Activated CD8-positive, alpha-beta T cell treated with anti-CD3 and anti-CD28 coated beads for 36 hours (primary cell): ENCODE measurements around the gene PLD6. TPM values are rescaled to one million over a fixed set of nuclear protein-coding genes. Genes with fewer than 3 reads are reported as not detected.

Experiments
- ATAC-seq: fragments of 200-7000 bp; cut with Tn5 transposase; one replicate; pipeline ENCODE4 v1.10.0; 2021; ENCODE audit warnings: mild to moderate bottlenecking, moderate library complexity
- CTCF ChIA-PET: fragments of 350-600 bp; sonication (Branson Sonifier 250); formaldehyde crosslinking; loops from one replicate; lab custom pipeline; 2021; ENCODE audit warnings: antibody characterized with exemption; lab: Charles Lee
- POLR2A ChIA-PET: fragments of 350-600 bp; sonication (Branson Sonifier 250); formaldehyde crosslinking; loops from one replicate; lab custom pipeline; 2021; ENCODE audit warnings: antibody characterized with exemption; lab: Charles Lee
- DNase-seq: peaks from one replicate; pipeline ENCODE4 v3.0.0-alpha.2; 2020
- H3K27ac Mint-ChIP-seq: one replicate; pipeline ENCODE4 v1.8.0; 2021; ENCODE audit warnings: mild to moderate bottlenecking, mixed read lengths
- H3K27me3 Mint-ChIP-seq: one replicate; pipeline ENCODE4 v1.8.0; 2021; ENCODE audit warnings: mixed read lengths
- H3K36me3 Mint-ChIP-seq: one replicate; pipeline ENCODE4 v1.8.0; 2021; ENCODE audit warnings: low read depth, mixed read lengths
- H3K4me1 Mint-ChIP-seq: one replicate; pipeline ENCODE4 v1.8.0; 2021; ENCODE audit warnings: low read depth, mixed read lengths
- H3K4me3 Mint-ChIP-seq: one replicate; pipeline ENCODE4 v1.8.0; 2021; ENCODE audit warnings: mild to moderate bottlenecking, moderate library complexity, mixed read lengths
- H3K9me3 Mint-ChIP-seq: one replicate; pipeline ENCODE4 v1.8.0; 2021; ENCODE audit warnings: mixed read lengths
- CTCF ChIP-seq: fragments of 200-600 bp; IDR thresholded peaks from one replicate; pipeline ENCODE4 v1.8.0; 2022; ENCODE audit warnings: antibody characterized with exemption, mild to moderate bottlenecking
- intact Hi-C: fragments of 100-400 bp; cut with micrococcal nuclease; formaldehyde crosslinking; loops from one replicate; pipeline ENCODE4 v1.10.0; 2022
- total RNA-seq, 2 experiments: library from RNA; stranded (reverse); gene quantifications; one replicate each; pipeline ENCODE4 v1.2.3, GENCODE V29; 2021

PLD6 gene
- total RNA-seq, 2 experiments from 2014 or later = 6.1 to 6.2 TPM

GRCh38 chr17:17203173-17203730 is 2.9 kb downstream of the PLD6 start:
- H3K27me3 Mint-ChIP-seq = no peaks in the 10 kb centered on the region
- H3K36me3 Mint-ChIP-seq = peaks cover 28% of the 10 kb centered on the region
- no peak overlapping the region for H3K4me3 Mint-ChIP-seq
- intact Hi-C loops = no loop called here
- H3K4me1 Mint-ChIP-seq = peaks cover 26% of the 10 kb centered on the region
- DNase-seq (no peak), ATAC-seq (no peak)
- TF ChIP-seq CTCF = no peak
- CTCF ChIA-PET = no interaction called here
- H3K27ac Mint-ChIP-seq = no peak overlapping the region
- POLR2A ChIA-PET = no interaction called here
- no peaks in the 10 kb centered on the region for H3K9me3 Mint-ChIP-seq

GRCh38 chr17:17201907-17202306 is 4.2 kb downstream of the PLD6 start:
- ATAC-seq (no peak), DNase-seq (no peak)
- ChIA-PET CTCF (interaction anchor here (0.9 to 1.2 kb wide), 2 partner anchors 10 to 21 kb away, joined by 3 read pairs; no protein-coding TSS in a partner anchor), POLR2A (interaction anchor here (1.2 kb wide), 1 partner anchor 10 kb away, joined by 4 read pairs; no protein-coding TSS in a partner anchor)
- TF ChIP-seq CTCF = no peak
- H3K9me3 Mint-ChIP-seq = no peaks in the 10 kb centered on the region
- peaks cover 28% of the 10 kb centered on the region for H3K36me3 Mint-ChIP-seq
- no peaks in the 10 kb centered on the region for H3K27me3 Mint-ChIP-seq
- no peak overlapping the region for H3K4me3 Mint-ChIP-seq
- no peak overlapping the region for H3K27ac Mint-ChIP-seq
- intact Hi-C loops = no loop called here
- H3K4me1 Mint-ChIP-seq = peaks cover 31% of the 10 kb centered on the region

- ChIA-PET CTCF (interaction anchor here (0.7 to 1.2 kb wide), 3 partner anchors 10 to 20 kb away, joined by 3 read pairs; no protein-coding TSS in a partner anchor), POLR2A (interaction anchor here (0.6 to 1.4 kb wide), 2 partner anchors 10 to 21 kb away, joined by 3 read pairs; no protein-coding TSS in a partner anchor)
- intact Hi-C loops = no loop called here
- H3K4me1 Mint-ChIP-seq = peaks cover 28% of the 10 kb centered on the region
- ATAC-seq = no peak
- TF ChIP-seq CTCF = no peak
- no peak for DNase-seq
- no peak overlapping the region for H3K27ac Mint-ChIP-seq
- H3K27me3 Mint-ChIP-seq = no peaks in the 10 kb centered on the region
- H3K36me3 Mint-ChIP-seq = peaks cover 28% of the 10 kb centered on the region
- no peak overlapping the region for H3K4me3 Mint-ChIP-seq
- H3K9me3 Mint-ChIP-seq = no peaks in the 10 kb centered on the region
Measured at GRCh38 chr17:17201271-17201670, 4.9 kb downstream of the PLD6 start.

GRCh38 chr17:17200831-17201230 is 5.3 kb downstream of the PLD6 start:
- ChIA-PET POLR2A (interaction anchor here (0.6 to 1.4 kb wide), 5 partner anchors 10 to 72 kb away, joined by 3 read pairs; no protein-coding TSS in a partner anchor), CTCF (interaction anchor here (0.7 kb wide), 1 partner anchor 10 kb away, joined by 3 read pairs; no protein-coding TSS in a partner anchor)
- Mint-ChIP-seq H3K36me3 (peaks cover 28% of the 10 kb centered on the region), H3K4me1 (peaks cover 28% of the 10 kb centered on the region), H3K9me3 (no peaks in the 10 kb centered on the region), H3K27ac (no peak overlapping the region), H3K4me3 (no peak overlapping the region), H3K27me3 (no peaks in the 10 kb centered on the region)
- no peak for ATAC-seq
- DNase-seq = no peak
- no peak for TF ChIP-seq CTCF
- intact Hi-C loops = no loop called here

- Mint-ChIP-seq H3K27me3 (no peaks in the 10 kb centered on the region), H3K9me3 (no peaks in the 10 kb centered on the region), H3K4me3 (no peak overlapping the region), H3K27ac (no peak overlapping the region), H3K36me3 (peaks cover 28% of the 10 kb centered on the region), H3K4me1 (peaks cover 27% of the 10 kb centered on the region)
- ChIA-PET POLR2A (interaction anchor here (0.6 to 1.4 kb wide), 4 partner anchors 9 to 72 kb away, joined by 3 read pairs; no protein-coding TSS in a partner anchor), CTCF (interaction anchor here (0.7 kb wide), 1 partner anchor 10 kb away, joined by 3 read pairs; no protein-coding TSS in a partner anchor)
- no peak for TF ChIP-seq CTCF
- DNase-seq (no peak), ATAC-seq (no peak)
- intact Hi-C loops = no loop called here
Measured at GRCh38 chr17:17200311-17200710, 5.8 kb downstream of the PLD6 start.
